CD4-positive, alpha-beta T cell treated with Interleukin-17A for 1 hour (primary cell): Measurements from ENCODE around the gene ZHX3.
A peak's percentile ranks its signal among the peaks of the same experiment; 100 is the strongest.

ENCODE experiments used
- DNase-seq: peaks from one replicate; pipeline ENCODE4 v3.0.0-alpha.2; 2020

ZHX3 gene

DNA sequence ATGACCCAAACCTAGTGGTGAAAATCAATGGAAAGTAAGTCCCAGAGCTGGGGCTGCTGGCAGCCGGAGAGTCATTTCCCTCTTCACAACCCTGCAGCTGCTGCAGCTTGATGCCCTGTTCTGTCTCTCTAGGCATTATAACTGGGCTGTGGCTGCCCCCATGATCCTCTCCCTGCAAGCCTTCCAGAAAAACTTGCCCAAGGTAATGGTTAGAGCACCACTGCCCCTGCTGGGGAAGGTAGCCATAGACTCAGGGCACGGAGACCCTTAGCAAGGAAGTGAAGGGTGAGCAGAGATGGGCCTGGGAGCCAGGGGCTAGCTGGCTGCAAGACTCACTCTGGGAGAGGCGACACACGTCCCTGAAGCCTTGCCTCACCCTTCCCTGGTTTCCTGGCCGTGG is 35.1 kb upstream of the ZHX3 start:
- DNase-seq: no peak

DNA sequence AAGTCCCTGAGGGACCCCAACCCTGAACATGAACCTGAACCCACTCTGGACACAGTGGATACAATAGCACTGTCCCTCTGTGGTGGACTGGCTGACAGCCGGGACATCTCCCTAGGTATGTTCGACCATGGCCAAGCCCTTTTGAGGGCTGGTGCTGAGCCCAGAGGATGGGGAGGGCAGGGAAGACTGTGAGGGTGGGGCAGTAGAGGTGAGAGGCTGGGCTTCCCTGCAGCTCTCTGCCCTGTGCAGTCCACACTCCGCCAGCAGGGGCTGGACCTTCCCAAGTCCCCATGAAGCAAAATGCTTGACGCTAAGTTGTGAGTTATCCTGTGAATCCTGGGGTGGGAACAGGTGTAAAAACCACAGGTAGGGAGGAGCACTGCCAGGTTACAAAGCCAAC is 34.6 kb upstream of the ZHX3 start:
- DNase-seq: no peak

DNA sequence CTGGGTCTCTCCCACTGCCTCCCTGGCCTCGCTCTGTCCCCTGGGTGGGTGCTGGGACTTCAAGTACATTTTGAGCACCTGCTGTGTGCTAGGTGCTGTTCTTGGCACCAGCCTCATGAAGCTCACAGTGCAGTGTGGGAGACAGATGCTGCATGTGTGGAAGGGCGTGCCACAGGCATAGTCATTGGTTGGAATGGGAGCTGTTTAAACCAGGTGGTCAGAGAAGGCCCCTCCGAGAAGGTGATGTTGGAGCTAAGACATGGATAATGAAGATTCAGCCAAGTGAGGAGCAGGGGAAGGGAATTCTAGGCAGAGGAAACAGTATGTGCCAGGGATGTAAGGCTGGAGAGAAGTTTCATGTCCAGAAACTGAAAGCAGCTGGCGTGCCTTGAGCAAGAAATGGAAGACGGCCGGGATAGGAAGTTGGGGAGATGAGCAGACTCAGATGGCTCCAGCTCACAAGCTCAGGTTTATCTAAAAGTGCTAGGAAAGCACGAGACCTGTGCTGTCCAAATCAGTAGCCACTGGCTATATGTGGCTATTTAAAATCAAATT is 33.0 kb upstream of the ZHX3 start:
- DNase-seq: no peak

DNA sequence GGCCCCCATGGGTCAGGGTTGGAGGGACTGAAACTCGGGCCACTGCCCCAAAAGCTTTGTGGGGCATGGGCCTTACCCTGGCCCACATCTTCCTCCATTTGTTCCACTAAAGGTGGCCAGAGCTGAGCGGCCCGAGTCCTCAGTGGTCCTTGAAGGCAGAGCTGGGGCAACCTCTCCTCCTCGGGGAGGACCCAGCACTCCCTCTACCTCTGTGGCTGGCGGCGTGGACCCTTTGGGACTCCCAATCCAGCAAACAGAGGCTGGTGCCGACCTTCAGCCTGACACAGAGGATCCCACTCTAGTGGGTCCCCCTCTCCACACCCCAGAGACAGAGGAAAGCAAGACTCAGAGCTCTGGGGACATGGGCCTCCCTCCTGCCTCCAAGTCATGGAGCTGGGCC is 32.4 kb upstream of the ZHX3 start:
- no peak for DNase-seq

DNA sequence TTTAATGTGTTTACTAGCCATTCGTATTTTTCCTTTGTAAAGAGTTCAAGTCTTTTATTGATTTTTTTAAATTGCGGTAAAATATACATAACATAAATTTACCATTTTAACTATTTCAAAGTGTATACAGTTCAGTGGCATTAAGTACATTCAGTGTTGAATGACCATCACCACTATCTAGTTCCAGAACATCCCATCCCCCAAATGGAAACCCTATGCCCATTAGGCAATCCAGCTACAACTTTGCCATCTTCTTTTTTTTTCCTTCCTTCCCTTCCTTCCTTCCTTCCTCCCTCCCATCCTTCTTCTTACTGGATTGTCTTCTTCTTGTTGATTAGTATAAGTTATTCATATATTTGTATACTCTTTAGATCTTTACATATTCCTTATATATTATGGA is 31.7 kb upstream of the ZHX3 start:
- DNase-seq: no peak

DNA sequence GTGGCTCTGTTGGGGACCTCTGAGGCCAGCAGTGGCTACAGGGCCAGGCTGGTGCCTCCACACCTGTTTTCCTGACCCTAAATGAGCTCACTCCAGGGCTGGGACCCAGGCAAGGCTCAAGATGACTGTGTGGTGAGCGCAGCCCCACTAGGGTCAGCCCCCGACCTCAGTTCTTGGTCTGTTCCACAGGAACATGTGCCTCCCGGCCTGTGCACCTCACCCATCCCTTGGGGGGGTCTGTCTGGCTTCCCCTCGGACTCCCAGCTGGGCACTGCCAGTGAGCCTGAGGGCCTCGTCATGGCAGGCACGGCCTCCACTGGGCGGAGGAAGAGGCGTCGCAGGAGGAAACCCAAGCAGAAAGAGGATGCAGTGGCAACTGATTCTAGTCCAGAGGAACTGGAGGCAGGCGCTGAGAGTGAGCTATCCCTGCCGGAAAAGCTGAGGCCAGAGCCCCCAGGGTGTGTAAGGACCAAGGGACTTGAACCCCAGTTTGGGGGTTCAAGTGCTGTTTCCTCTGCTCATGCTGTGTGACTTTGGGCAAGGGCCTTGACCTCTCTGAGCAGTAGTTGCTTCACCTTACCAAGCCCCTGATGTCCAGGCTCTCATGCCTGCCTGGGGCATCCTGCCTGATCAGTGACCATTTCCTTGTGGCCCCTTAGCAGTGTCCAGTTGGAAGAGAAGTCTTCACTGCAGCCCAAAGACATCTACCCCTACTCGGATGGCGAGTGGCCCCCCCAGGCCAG is 31.1 kb upstream of the ZHX3 start:
- DNase-seq: no peak

GRCh38 chr20:41347523-41348429 is 30.2 kb upstream of the ZHX3 start:
- no peak for DNase-seq

- DNase-seq: no peak
Observed at GRCh38 chr20:41345729-41346067, 28.2 kb upstream of the ZHX3 start.

- no peak for DNase-seq
Observed at GRCh38 chr20:41344938-41345728, 27.6 kb upstream of the ZHX3 start.

GRCh38 chr20:41344477-41344876 is 26.9 kb upstream of the ZHX3 start:
- no peak for DNase-seq

DNA sequence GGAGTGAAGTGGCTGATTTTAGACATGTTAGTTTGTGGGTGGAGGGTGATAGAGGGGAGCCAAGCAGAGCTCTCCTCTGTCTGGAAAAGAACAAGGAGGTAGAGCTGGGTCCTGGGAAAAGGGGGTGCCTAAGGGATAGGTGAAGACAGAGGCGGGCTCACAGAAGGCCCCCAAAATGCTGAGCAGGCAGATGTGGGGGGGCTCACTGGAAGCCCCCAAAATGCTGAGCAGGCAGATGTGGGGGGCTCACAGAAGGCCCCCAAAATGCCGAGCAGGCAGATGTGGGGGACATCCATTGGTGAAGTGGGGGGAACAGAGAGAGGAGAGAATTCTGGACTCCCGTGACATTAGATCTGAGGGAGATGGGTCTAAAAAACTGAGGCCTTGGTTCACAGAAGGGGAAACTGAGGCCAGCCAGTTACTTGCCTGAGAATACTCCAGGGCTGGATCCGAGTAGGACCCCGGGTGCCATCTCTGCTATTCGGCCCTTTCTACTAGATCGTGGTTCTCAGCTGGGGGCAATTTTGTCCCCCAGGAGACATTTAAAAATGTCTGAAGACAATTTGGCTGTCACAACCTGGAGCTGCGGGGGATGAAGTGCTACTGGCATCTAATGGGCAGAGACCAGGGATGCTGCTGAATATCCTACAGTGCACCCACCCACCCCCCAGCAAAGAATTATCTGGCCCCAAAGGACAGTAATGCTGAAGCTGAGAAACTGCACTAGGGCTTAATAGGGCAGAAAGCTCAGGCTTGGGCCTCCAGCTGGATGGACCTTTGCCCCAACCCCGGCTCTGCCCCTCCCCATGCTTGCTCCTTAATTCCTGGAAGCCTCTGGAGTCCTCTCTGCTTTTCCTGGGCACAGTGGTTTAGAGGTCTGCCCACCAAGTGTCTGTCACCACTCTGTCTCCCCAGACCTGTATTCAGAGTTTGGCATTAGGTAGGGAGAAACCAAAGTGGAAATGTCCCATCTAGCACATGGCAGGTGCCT is 25.2 kb upstream of the ZHX3 start:
- DNase-seq: no peak

GRCh38 chr20:41340327-41341055 is 23.0 kb upstream of the ZHX3 start, which contains the start of gene LPIN3:
Gene LPIN3 (plus strand): TSS chr20:41340821. CDS start chr20:41345804, 4,983 bp downstream.
- peak; percentile 58 for DNase-seq

- DNase-seq: peak; percentile 85
Observed at GRCh38 chr20:41339957-41340326, 22.4 kb upstream of the ZHX3 start.

DNA sequence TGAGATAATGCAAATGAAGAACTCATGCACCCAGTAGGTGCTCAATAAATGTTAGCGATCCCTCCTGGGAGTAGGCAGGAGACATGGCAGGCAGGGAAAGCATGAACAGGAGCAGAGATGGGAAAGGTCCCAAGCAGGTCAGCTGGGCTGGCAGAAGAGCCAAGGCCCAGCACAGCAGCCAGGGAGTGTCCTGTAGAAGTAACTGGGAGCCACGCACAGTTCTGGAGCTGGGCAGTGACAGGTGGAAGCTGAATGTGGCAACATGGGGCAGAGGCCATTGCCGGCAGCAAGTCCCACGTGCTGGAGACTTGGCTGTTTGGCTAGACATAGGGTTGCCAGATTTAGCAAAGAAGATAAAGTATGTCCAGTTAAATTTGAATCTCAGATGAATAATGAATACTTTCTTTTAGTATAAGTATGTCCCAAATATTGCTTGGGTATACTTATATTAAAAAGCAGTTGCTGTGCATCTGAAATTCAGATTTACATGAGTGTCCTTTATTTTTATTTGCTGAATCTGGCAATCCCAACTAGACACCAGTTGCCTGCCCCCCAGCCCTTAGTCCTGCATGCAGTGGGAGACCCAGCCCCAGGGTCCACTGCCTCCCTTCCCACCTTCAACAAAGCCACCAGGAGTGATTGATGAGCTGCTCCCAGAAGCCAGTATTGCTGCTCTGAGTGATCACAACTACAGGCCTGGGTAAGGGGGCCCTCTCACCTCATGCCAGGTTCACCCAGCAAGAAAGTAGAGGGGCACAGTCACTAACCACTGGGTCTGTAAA is 19.4 kb upstream of the ZHX3 start:
- no peak for DNase-seq

GRCh38 chr20:41335591-41335990 is 18.1 kb upstream of the ZHX3 start:
- no peak for DNase-seq

GRCh38 chr20:41334443-41335421 is 17.2 kb upstream of the ZHX3 start:
- DNase-seq: no peak

GRCh38 chr20:41334036-41334435 is 16.5 kb upstream of the ZHX3 start:
- no peak for DNase-seq

DNA sequence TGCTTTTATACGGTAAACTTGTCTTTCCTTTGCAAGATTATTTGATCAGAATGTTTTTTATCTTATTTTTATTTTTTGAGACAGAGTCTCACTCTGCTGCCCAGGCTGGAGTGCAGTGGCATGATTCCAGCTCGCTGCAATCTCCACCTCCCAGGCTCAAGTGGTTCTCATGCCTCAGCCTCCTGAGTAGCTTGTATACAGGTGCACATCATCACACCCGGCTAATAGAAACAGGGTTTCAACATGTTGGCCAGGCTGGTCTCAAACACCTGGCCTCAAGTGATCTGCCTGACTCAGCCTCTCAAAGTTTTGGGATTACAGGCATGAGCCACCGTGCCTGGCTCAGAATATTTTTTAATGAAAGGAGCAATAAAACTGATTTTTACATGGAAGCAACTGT is 14.2 kb upstream of the ZHX3 start:
- no peak for DNase-seq

- no peak for DNase-seq
Observed at GRCh38 chr20:41330941-41331340, 13.4 kb upstream of the ZHX3 start.
